Measurements from ENCODE around the gene ATF5.

DNA sequence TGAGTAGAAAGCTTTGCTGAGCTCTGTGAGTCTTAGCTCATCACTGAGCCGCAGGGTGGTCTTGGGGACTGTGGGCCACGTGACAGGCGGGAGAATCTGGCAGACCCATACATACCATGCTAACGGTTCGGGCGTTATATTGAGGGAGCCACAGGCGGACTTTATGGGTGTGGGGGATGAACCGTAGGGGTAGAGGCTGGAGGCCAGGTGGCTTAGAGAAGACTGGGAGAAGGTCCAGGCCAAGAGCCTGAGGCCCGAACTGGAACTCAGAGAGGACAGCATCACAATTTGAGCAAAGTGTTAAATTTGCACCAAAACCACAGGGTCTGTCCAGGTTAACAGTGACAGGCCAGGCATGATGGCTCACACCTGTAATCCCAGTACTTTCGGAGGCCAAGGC, 15.3 kb upstream of the ATF5 start:
- no peak for TF ChIP-seq EZH2 (IDR thresholded peaks at IDR 0.05; ENCODE audit: low read length, missing control alignments)
- TF ChIP-seq, protein P1, sequence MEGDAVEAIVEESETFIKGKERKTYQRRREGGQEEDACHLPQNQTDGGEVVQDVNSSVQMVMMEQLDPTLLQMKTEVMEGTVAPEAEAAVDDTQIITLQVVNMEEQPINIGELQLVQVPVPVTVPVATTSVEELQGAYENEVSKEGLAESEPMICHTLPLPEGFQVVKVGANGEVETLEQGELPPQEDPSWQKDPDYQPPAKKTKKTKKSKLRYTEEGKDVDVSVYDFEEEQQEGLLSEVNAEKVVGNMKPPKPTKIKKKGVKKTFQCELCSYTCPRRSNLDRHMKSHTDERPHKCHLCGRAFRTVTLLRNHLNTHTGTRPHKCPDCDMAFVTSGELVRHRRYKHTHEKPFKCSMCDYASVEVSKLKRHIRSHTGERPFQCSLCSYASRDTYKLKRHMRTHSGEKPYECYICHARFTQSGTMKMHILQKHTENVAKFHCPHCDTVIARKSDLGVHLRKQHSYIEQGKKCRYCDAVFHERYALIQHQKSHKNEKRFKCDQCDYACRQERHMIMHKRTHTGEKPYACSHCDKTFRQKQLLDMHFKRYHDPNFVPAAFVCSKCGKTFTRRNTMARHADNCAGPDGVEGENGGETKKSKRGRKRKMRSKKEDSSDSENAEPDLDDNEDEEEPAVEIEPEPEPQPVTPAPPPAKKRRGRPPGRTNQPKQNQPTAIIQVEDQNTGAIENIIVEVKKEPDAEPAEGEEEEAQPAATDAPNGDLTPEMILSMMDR (conservative IDR thresholded peaks at IDR 0.05 in 1 of 2, IDR thresholded peaks at IDR 0.05 in 1 of 2; ENCODE audit: low read depth in 1 of 2, low read length in 2 of 2) = no peak

Data from fibroblast of lung (primary cell).